Esophagus (tissue), 2 donors: Measurements from ENCODE around the gene CRHR1. TPM values are rescaled to one million over a fixed set of nuclear protein-coding genes. Genes with fewer than 3 reads are reported as not detected.

Experiments used
- H3K27ac ChIP-seq, 2 donors: one replicate each; pipeline ENCODE4 v1.5.1; 2013; ENCODE audit warnings: low read depth in 2 of 2, mild to moderate bottlenecking in 2 of 2, inconsistent platforms in 1 of 2, low read length in 1 of 2, moderate library complexity in 1 of 2
- H3K27me3 ChIP-seq, 2 donors: one replicate each; pipeline ENCODE4 v1.6.1; 2013; ENCODE audit warnings: low read length in 2 of 2, control low read depth in 1 of 2, mild to moderate bottlenecking in 1 of 2; ENCODE audit not compliant: insufficient read depth in 2 of 2, control insufficient read depth in 1 of 2
- H3K36me3 ChIP-seq, 2 donors: one replicate each; pipeline ENCODE4 v1.6.1; 2013; ENCODE audit warnings: low read length in 1 of 2; ENCODE audit not compliant: control insufficient read depth in 2 of 2, insufficient read depth in 2 of 2
- H3K4me1 ChIP-seq, 2 donors: one replicate each; pipeline ENCODE4 v1.6.1; 2013; ENCODE audit warnings: low read length in 1 of 2; ENCODE audit not compliant: control insufficient read depth in 2 of 2, insufficient read depth in 2 of 2
- H3K4me3 ChIP-seq, 2 donors: one replicate each; pipeline ENCODE4 v1.5.1; 2013; ENCODE audit warnings: low read length in 2 of 2, mild to moderate bottlenecking in 2 of 2, low read depth in 1 of 2, moderate library complexity in 1 of 2
- H3K9me3 ChIP-seq, 2 donors: one replicate each; pipeline ENCODE4 v1.6.1; 2013; ENCODE audit warnings: mild to moderate bottlenecking in 2 of 2, low read depth in 1 of 2, low read length in 1 of 2, moderate library complexity in 1 of 2; ENCODE audit not compliant: control insufficient read depth in 2 of 2, insufficient read depth in 1 of 2
- WGBS, 2 donors: extraction: QIAGEN DNeasy Blood & Tissue Kit; methylation state at CpG; one replicate each; pipeline ENCODE4 v1.1.7; 2013; 5-methylcytosine and 5-hydroxymethylcytosine counted together
- polyA plus RNA-seq, 2 donors: library from polyadenylated mRNA; stranded (reverse); fragments of 200-250 nt; gene quantifications; one replicate each; pipeline ENCODE4 v1.2.3, GENCODE V29; 2013
- donor health status: healthy with polysubstance abuse.
- donor health status: Bipolar disorder and iron deficiency.

CRHR1 gene
- polyA plus RNA-seq, 2 donors = 0.15 to 0.31 TPM

DNA sequence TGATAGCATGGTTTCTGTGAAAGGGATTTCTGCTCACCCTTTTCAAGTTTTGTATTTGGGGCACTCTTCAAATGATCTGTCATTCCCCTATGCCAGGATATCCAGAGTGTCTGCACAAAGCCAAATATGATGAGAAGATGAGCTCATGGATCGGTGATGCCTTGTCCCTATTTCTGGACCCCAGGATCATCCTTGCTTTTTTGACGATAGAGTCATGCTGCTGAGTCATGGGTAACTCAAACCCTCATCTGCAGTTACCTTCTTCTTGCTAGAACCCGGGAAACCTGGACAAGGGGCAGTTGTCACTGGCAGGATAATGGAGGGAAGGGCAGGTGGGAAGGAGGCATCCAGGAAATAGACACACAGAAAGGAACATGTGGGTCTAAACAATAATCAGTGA is 92.4 kb downstream of the CRHR1 start:
- Histone ChIP-seq H3K9me3 (no peaks in the 10 kb centered on the region), H3K4me3 (no peak overlapping the region), H3K27me3 (peaks cover 0 to 2% of the 10 kb centered on the region in 2 donors), H3K36me3 (no peaks in the 10 kb centered on the region), H3K27ac (no peak overlapping the region), H3K4me1 (no peaks in the 10 kb centered on the region)
- WGBS, 2 donors = 78% methylated on average over 3 of the region's 3 CpGs

DNA sequence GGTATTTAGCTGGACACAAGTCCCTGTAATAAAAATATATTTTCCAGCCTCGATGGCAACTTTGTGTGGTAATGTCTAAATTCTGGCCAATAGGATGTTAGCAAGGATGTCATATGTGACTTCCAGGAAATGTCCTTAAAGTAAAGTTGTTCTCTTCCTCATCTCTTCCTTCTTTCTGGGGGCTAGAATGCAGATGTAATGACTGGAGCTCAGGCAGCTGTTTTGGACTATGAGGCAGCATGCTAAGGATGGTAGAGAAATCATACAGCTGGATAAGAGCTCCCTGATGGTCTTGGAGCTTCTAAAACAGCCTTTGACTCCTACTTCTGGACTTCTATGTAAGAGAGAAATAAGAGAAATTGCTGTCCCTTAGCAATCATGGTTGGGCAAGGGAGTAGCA is 93.3 kb downstream of the CRHR1 start:
- H3K27ac ChIP-seq = no peak overlapping the region
- WGBS, 2 donors = 56 to 61% methylated on average over 1 of the region's 1 CpG
- H3K9me3 ChIP-seq = no peaks in the 10 kb centered on the region
- no peaks in the 10 kb centered on the region for H3K4me1 ChIP-seq
- no peak overlapping the region for H3K4me3 ChIP-seq
- no peaks in the 10 kb centered on the region for H3K36me3 ChIP-seq
- peaks cover 0 to 2% of the 10 kb centered on the region in 2 donors for H3K27me3 ChIP-seq

- Histone ChIP-seq H3K27me3 (no peaks in the 10 kb centered on the region), H3K36me3 (no peaks in the 10 kb centered on the region), H3K4me3 (no peak overlapping the region), H3K4me1 (no peaks in the 10 kb centered on the region), H3K9me3 (peaks cover 0 to 3% of the 10 kb centered on the region in 2 donors), H3K27ac (no peak overlapping the region)
- WGBS, 2 donors = 82 to 89% methylated on average over 2 of the region's 2 CpGs
Measured at GRCh38 chr17:45883063-45883462, 98.9 kb downstream of the CRHR1 start.

Other genes starting within 250 kb of the CRHR1 start
- not detected for gene SPPL2C, start 60.6 kb downstream of the CRHR1 start, polyA plus RNA-seq
- 1 to 10 TPM; 4.5 to 4.7 TPM for gene MAPT, start 110.2 kb downstream of the CRHR1 start, polyA plus RNA-seq
- not detected for gene STH, start 214.9 kb downstream of the CRHR1 start, polyA plus RNA-seq